Activated CD8-positive, alpha-beta memory T cell treated with anti-CD3 and anti-CD28 coated beads for 36 hours (primary cell): ENCODE measurements around the gene KLHL2. TPM values are rescaled to one million over a fixed set of nuclear protein-coding genes. Genes with fewer than 3 reads are reported as not detected.
"Not testable (repeated sequence)": the region's sequence is repeated elsewhere in the genome, so short reads cannot be mapped to it uniquely, and the experiment has no call there.

ENCODE experiments used
- CTCF ChIA-PET: fragments of 350-600 bp; sonication (Branson Sonifier 250); formaldehyde crosslinking; loops from one replicate; lab custom pipeline; 2021; ENCODE audit warnings: antibody characterized with exemption; lab: Charles Lee
- POLR2A ChIA-PET: fragments of 350-600 bp; sonication (Branson Sonifier 250); formaldehyde crosslinking; loops from one replicate; lab custom pipeline; 2021; ENCODE audit warnings: antibody characterized with exemption; lab: Charles Lee
- total RNA-seq, 2 experiments: library from RNA; stranded (reverse); gene quantifications; one replicate each; pipeline ENCODE4 v1.2.3, GENCODE V29; 2021

Gene KLHL2, protein sequence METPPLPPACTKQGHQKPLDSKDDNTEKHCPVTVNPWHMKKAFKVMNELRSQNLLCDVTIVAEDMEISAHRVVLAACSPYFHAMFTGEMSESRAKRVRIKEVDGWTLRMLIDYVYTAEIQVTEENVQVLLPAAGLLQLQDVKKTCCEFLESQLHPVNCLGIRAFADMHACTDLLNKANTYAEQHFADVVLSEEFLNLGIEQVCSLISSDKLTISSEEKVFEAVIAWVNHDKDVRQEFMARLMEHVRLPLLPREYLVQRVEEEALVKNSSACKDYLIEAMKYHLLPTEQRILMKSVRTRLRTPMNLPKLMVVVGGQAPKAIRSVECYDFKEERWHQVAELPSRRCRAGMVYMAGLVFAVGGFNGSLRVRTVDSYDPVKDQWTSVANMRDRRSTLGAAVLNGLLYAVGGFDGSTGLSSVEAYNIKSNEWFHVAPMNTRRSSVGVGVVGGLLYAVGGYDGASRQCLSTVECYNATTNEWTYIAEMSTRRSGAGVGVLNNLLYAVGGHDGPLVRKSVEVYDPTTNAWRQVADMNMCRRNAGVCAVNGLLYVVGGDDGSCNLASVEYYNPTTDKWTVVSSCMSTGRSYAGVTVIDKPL
- total RNA-seq = 10 to 100 TPM; 25.3 to 27.0 TPM

DNA sequence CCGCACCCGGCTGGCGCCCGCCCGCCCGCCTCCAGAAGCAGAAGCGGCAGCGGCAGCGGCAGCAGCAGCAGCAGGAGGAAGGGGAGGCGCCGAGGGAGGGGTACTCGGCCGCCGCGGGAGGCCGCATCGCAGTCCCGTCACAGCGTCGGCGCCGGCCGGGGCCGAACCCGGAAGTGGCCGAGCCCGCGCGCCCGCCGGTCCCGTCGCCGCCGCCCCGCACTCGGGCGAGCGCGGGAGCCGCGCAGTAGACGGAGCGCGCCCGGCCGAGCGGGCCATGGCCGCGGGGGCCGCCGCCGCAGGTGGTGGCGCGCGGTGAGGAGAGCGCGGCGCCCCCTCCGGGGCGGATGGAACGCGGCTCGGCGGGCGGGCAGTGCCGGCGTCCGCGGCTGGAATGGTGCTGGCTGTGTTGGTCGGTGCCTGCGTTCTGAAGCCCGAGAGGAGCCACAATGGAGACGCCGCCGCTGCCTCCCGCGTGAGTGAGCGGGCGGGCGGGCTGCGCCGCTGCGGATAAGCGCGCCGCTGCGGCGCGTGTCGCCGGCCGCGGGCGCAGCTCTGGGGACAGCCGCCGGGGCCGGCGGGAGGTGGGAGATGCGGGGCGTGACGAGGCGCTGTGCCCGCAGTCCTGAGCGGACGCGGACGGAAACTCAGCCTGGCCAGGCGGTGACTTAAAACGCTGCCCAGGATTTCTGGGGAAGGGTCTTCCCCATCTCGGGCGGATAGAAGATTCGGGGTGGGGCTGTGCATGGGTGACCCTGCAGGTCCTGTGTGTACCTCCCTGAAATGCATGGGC lies at the start of gene KLHL2:
KLHL2 (plus strand) TSS at position 131 of the 790 bp plus-strand sequence; CDS start at position 447, 316 bp downstream.
- CTCF ChIA-PET = no interaction called here
- POLR2A ChIA-PET = interaction anchor here (1.3 kb wide), 1 partner anchor 120 kb away, joined by 4 read pairs; the partner anchor contains the start of gene MSMO1

DNA sequence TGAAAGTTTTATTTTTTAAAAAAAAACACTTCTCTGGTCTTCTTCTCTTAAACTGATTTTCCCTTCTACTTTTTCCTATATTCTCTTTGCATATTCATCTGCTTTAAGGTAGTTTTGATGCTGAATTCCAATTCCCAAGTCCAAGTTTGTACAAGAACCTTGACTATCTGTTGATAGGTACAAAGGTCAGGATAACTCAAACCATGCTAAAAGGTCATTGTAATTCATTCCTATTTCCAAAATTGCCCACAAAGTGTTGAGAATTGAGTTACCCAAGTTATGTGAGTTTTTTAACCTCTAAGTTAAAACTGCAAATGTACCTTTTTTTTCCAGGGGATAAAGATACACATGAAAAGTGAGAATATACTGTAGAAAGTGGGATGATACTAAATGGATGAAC lies 48.6 kb upstream of the KLHL2 start:
- POLR2A ChIA-PET = no interaction called here
- CTCF ChIA-PET = no interaction called here

DNA sequence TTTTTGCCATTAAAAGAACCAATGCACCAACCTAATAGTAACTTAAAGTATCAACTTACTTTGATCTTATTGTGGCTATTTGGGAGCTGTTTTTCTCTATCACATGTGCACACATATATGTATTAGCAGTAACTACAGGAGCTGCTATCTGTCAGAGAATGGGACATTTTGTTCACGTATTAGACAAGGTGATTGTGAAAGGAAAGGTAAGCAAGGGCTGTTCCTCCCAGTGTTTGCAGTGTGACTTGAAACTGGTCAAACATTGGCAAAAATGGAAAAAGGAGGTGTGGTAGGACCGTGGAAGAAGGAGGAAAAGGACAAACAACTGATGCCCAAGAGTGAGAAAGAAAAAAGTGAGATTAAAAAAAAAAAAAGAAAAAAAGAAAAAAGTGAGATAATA lies 43.1 kb upstream of the KLHL2 start:
- ChIA-PET POLR2A (no interaction called here), CTCF (no interaction called here)

DNA sequence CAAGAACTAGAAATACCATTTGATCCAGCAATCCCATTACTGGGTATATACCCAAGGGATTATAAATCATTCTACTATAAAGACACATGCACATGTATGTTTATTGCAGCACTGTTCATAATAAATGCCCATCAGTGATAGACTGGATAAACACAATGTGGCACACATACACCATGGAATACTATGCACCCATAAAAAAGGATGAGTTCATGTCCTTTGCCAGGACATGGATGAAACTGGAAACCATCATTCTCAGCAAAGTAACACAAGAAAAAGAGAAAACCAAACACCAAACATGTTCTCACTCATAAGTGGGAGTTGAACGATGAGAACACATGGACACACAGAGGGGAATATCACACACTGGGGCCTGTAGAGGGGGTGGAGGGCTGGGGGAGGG lies 40.5 kb upstream of the KLHL2 start:
- POLR2A ChIA-PET, CTCF ChIA-PET: not testable (repeated sequence)

GRCh38 chr4:165167650-165168049 lies 39.7 kb upstream of the KLHL2 start:
- ChIA-PET CTCF (no interaction called here), POLR2A (no interaction called here)

DNA sequence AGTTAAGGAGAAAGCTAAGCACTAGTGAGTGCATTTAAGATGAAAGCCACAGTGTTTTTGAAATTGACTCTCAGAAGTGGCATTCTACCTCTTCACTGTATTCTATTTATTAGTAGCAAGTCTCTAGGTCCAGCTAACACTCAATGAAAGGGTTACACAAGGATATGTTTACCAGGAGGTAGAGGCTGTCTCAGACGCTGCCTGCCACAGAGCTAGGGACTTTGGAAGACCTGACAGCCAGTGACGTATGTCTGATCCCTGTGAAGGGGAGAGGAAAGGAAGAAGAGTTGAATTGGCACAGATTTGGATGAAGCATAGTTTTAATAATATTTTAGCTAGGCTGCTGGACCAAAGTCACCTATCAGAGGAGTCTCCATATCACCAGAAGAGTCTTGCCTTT lies 36.5 kb upstream of the KLHL2 start:
- POLR2A ChIA-PET = no interaction called here
- CTCF ChIA-PET = no interaction called here

DNA sequence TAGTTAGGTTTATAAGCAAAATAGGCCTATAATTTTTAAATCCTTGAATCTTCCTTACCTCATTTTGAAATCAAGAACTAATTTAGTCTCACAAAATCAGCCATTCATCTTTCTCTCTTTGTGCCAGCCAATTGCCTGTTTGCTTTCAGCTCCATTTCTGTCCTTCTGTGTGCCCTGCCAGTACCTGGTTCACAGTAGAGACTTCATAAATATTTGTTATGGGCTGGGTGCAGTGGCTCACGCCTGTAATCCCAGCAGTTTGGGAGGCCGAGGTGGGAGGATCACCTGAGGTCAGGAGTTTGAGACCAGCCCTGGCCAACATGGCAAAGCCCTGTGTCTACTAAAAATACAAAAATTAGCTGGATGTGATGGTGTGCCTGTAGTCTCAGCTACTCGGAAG lies 31.9 kb upstream of the KLHL2 start:
- POLR2A ChIA-PET = not testable (repeated sequence)
- CTCF ChIA-PET = interaction anchor here (0.6 kb wide), 1 partner anchor 210 kb away, joined by 3 read pairs; no protein-coding TSS in a partner anchor

DNA sequence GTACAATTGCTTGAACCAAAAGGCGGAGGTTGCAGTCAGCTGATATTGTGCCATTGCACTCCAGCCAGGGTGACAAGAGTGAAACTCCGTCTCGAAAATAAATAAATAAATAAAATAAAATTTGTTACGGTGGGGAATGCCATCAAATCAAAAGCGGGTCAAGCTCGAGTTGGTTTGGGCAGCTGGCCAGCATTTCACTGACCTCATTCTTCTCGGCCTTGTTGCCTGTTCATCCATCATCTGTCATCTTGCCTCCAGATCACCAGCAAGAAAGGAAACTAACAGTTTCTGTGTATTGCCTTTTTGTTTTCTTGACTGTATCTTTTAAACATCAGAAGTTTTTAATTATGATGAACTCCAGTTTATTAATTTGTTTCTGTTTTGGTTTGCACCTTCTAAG lies 31.5 kb upstream of the KLHL2 start:
- CTCF ChIA-PET = interaction anchor here (0.6 kb wide), 1 partner anchor 210 kb away, joined by 3 read pairs; no protein-coding TSS in a partner anchor
- POLR2A ChIA-PET = no interaction called here

DNA sequence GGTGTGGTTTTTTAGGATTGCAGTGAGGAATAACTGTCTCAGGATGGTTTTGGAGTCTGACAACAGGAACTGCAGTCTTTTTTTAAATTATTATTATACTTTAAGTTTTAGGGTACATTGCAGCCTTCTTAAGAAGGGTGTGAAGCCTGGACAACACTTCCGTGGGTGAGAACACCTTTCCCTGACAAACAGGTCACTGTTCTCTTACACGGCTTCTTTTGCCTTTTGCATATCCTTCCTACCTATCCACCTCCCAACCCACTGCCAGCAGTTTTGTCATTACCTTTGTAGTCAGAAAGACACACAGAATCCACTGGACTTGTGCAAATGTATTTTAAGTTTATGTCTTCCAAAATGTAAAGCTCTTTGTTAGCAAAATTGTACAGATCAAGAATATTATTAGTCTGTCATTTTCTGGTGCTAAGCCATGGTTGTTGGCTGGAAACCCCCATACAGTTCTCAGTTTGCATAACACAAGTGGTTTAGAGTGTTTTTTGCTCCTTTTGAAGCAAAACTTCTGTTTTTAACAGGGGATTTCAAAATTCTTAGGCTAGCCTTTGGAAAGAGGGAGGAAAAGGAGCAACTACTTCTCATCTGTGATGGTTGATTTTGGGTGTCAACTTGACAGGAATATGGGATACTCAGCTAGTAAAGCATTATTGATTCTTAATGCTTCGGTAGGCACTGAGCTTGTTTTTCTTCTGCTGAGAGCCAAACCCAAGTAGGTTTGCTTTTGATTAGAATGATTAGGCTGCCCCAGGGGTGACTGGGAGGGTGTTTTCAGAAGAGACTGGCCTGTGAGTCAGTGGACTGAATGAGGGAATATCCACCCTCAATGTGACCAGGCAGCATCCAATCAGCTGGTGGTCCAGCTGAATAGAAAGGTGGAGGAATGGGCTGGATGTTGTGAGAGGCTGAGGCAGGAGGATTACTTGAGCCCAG lies 29.4 kb upstream of the KLHL2 start:
- CTCF ChIA-PET = no interaction called here
- POLR2A ChIA-PET = no interaction called here

- ChIA-PET POLR2A (no interaction called here), CTCF (no interaction called here)
These were observed 23.1 kb upstream of the KLHL2 start for GRCh38 chr4:165184220-165184619.

DNA sequence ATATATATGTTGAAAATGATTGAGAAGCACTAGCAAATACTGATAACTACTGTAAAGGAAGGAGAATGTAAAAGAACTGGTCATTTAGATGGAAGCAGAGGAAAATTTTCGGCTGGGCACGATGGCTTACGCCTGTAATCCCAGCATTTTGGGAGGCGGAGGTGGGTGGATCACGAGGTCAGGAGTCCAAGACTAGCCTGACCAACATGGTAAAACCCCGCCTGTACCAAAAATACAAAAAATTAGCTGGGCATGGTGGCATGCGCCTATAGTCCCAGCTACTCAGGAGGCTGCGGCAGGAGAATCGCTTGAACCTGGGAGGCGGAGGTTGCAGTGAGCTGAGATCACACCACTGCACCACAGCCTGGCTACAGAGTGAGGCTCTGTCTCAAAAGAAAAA lies 22.4 kb upstream of the KLHL2 start:
- POLR2A ChIA-PET, CTCF ChIA-PET: not testable (repeated sequence)

DNA sequence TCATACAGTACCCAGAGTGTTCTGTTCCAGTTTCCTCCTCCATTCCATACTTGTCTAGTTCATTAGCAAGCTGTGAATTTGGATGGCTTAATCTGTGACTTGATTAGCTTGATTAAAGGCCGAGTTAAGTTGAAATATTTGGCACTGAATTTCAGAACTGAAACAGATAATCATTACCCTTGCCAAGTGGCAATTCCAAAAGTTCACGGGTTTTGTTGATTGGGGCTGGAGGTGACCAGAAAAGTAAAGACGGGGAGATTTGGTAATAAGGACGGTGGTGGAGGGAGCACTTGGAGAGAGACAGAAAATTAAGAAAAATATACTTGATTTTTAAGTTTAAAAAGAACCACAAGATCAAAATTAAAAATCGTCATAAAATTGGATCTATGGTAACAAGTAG lies 21.9 kb upstream of the KLHL2 start:
- CTCF ChIA-PET = no interaction called here
- POLR2A ChIA-PET = no interaction called here

DNA sequence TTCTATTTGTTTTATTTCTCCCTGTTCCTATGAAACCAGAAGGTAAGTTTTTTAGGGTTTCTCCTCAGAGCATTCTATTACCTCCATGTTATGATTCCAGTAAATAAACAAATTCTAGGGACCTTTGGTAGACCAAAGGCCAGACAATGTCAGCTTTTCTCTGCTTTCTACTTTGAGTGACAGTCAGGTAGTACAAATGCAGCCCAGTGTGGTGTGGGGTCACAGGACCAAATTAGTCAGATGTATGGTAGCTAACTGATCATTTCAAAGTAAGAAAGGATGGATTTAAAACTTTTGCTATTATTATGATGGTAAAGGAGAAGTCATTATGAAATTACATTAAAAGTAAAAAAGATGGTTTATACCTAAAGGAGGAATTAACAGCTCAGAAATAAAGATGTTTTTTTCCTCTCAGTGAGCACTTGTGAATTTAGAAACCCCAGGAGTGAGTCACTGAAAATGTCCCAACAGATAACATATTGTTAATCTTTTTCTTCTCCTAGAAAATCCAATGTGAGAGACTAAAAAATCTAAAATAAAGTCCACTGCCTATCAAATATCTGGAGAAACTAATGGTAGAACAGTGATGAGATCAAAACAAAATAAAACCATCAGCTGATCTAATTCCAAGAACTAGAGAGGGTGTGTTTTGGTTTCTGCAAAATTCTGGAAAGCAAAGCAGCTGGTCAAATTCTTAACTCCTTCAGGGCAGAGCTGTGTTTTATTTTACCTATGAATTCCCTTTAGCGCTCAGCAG lies 16.6 kb upstream of the KLHL2 start:
- CTCF ChIA-PET = no interaction called here
- POLR2A ChIA-PET = no interaction called here

- POLR2A ChIA-PET = no interaction called here
These were observed 16.1 kb upstream of the KLHL2 start for GRCh38 chr4:165191348-165191656.

DNA sequence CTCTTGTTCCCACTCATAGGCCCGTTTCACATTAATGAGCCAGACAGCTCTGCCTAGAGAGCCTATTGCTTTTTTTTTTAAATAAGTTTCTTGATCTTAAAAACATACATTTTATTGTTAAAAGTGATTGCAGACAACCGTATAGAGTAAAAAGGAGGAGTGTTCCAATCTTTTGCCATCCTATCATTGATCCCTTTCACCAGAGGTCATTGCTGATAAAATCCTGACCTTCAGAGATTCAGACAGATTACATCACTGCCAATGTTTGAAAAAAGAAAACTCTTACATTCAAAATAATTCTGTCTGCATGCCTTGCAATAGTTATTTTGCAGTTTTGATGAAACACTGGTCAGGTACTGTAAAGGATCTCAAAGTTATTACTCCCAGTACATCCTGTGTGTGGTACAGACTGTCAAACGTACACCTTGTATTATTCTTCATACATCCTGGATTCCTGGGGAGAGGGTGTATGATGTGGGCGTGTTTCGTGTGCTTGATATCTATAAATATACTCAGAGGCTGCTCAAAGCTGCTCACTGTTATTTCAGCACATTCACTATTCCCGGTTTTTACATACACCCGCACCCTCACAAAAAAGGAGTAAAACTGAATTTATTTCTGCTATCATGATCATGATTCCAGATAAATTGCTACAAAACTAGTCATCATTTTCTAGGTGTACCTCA lies 15.4 kb upstream of the KLHL2 start:
- POLR2A ChIA-PET = no interaction called here
- CTCF ChIA-PET = no interaction called here

More at GRCh38 chr4:165191348-165191656, 16.1 kb upstream of the KLHL2 start:
- CTCF ChIA-PET = no interaction called here

GRCh38 chr4:165192500-165192898 lies 14.9 kb upstream of the KLHL2 start:
- POLR2A ChIA-PET = no interaction called here
- CTCF ChIA-PET = no interaction called here

DNA sequence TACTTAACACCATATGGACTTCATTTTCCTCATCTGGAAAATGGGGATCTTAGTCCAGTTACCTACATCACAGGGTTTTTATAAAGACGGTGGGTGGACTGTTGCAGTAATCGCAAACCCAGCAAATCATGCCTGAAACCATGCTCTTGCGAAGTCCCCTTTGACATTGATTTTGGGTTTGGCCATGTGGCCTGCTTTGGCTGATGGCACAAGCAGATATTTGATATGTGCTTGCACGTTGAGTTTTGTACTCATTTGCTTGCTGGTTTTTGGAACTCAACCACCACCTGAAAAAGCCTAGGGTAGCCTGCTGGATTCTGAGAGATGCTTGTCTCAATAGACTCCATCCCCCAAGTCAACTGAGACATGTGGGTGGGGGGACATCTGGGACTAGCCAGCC lies 14.4 kb upstream of the KLHL2 start:
- ChIA-PET POLR2A (no interaction called here), CTCF (no interaction called here)

DNA sequence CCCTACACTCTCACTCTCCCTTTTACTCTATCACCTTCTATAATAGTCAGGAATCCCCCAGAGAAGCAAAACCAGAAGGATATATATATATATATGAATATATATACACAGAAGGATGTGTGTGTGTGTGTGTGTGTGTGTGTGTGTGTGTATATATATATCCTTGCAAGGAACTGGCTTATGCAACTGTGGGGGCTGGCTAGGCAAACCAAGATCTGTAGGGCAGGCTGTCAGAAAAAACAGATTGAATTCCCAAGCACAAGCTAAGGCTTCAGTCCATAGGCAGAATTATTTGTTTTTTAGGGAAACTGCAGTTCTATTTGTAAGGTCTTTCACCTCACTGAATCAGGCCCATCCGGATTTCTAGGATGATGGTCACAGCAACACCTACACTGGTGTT lies 13.0 kb upstream of the KLHL2 start:
- ChIA-PET POLR2A (no interaction called here), CTCF (no interaction called here)
